ENCODE results near the gene SMIM38. TPM values are rescaled to one million over a fixed set of nuclear protein-coding genes. Genes with fewer than 3 reads are reported as not detected.

Gene SMIM38
- total RNA-seq, 1 donor from 2014 or later: not detected

DNA sequence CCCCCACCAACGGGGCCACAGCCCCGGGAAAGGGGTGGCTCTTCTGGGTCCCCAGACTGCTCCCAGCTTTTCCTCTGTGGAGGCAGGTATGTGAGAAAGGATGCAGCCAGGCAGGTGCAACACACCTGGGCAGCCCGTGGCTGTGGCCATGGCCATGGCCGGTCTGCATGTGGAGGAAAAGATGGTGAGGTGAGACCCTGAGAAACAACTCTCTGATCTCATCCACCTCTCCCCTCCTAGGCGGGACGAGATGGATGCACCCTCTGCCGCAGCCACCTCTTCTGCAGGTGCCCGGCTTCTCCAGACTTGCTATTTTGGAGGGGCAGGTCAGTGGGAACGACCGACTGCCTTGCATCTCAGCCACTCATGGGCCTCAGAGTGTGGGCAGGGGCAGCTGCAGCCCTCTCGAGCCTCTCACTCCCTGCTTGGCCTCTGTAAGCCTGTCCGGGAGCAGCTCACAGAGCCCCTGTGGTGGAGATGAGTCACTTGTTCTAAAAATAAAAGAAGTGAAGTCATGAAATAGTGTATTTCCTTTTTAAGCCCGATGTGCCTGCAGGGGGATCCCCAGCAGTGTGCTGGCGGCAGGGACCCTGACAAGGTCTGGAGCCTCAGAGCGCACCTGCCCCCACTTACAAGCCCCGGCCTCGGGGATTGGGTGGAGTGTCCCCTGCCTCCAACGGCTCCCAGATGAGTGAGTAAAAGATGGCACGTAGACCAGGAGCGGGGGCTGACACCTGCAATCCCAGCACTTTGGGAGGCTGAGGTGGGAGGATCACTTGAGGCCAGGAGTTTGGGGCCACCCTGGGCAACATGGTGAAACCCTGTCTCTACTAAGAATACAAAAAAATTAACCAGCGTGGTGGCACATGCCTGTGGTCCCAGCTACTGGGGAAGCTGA, 10.7 kb downstream of the SMIM38 start:
- peak; percentile 83 for DNase-seq (ENCODE audit: low read depth)
- TF ChIP-seq, protein P1, sequence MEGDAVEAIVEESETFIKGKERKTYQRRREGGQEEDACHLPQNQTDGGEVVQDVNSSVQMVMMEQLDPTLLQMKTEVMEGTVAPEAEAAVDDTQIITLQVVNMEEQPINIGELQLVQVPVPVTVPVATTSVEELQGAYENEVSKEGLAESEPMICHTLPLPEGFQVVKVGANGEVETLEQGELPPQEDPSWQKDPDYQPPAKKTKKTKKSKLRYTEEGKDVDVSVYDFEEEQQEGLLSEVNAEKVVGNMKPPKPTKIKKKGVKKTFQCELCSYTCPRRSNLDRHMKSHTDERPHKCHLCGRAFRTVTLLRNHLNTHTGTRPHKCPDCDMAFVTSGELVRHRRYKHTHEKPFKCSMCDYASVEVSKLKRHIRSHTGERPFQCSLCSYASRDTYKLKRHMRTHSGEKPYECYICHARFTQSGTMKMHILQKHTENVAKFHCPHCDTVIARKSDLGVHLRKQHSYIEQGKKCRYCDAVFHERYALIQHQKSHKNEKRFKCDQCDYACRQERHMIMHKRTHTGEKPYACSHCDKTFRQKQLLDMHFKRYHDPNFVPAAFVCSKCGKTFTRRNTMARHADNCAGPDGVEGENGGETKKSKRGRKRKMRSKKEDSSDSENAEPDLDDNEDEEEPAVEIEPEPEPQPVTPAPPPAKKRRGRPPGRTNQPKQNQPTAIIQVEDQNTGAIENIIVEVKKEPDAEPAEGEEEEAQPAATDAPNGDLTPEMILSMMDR (IDR thresholded peaks at IDR 0.05; ENCODE audit: insufficient read depth, low read length, poor library complexity, severe bottlenecking): peak; percentile 30
- Histone ChIP-seq H3K27me3 (ENCODE audit: control insufficient read depth, insufficient read depth, low read length) (no peaks in the 10 kb centered on the region), H3K4me3 (ENCODE audit: low read depth, low read length) (no peak overlapping the region), H3K36me3 (ENCODE audit: control insufficient read depth, insufficient read depth, low read length) (no peaks in the 10 kb centered on the region)

DNA sequence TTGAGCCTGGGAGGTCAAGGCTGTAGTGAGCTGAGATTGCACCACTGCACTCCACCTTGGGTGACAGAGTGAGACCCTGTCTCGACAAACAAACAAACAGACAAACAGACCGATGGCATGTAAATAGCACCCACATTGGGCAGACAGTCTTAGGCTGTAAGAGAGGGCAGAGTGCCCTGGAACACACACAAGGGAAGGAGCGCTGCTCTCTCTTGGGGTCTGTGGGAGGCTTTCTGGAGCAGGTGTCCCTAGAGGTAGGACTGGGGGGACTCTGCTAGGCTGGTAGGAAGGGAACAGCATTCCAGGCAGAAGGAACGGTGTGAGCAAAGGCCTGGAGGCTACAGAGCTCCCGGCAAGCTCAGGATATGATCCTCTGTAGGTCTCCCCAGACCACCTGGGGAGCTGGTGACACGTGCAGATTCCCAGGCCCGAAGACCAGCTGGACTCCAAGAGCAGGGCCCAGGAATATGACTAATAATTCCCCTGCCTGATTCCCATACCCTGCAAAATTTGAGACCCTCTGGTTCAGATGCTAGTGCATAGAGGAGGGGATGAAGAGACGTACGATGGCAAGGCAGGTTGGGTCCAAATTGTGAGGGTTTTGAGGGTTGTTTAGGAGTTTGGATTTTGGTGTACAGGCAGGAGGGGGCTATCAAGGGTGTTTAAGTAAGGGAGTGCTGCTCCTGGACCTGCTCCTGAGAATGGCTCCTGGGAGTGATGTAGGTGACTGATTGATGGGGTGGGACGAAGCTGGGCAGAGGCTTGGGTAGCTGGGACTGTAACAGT, 11.6 kb downstream of the SMIM38 start:
- H3K36me3 ChIP-seq (ENCODE audit: control insufficient read depth, insufficient read depth, low read length): no peaks in the 10 kb centered on the region
- TF ChIP-seq, protein P1 (IDR thresholded peaks at IDR 0.05; ENCODE audit: insufficient read depth, low read length, poor library complexity, severe bottlenecking): no peak
- DNase-seq (ENCODE audit: low read depth): no peak
- H3K4me3 ChIP-seq (ENCODE audit: low read depth, low read length): no peak overlapping the region
- no peaks in the 10 kb centered on the region for H3K27me3 ChIP-seq (ENCODE audit: control insufficient read depth, insufficient read depth, low read length)

DNA sequence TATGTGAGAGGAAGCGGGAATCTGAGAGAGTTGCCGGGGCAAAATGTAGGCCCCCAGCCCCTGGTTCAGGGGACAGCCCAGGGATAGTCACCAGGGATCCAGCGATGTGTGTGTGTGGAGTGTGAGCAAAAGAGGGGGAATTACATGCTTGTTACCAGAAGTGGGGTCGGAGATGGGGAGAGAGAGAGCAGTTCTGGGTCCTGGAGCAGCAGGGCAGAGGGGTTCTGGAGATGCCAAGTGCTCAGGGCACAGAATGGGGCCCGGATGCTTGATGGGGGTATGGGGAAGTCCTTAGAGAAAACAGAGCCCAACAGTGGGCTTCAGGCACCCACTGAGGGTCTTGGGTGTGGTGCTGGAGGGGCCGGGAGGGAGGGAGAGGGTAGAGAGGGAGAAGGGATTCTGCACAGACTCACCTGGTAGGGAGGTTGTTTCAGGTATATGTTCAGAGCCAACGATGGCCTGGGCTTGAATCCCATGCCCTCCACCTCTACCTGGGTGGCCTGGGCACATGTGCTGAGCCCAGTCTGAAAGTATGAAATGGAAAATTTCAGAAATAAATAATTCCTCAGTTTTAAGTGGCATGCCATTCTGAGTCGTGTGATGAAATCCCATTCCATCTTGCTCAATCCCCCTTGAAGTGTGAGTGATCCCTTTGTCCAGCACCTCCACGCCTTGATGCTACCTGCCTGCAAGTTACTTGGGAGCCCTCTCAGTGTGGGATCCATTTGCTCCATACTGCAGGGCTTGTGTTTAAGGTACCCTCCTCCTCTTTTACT, 12.4 kb downstream of the SMIM38 start:
- TF ChIP-seq, protein P1 (IDR thresholded peaks at IDR 0.05; ENCODE audit: insufficient read depth, low read length, poor library complexity, severe bottlenecking): no peak
- H3K4me3 ChIP-seq (ENCODE audit: low read depth, low read length): no peak overlapping the region
- no peaks in the 10 kb centered on the region for H3K36me3 ChIP-seq (ENCODE audit: control insufficient read depth, insufficient read depth, low read length)
- DNase-seq (ENCODE audit: low read depth): no peak
- no peaks in the 10 kb centered on the region for H3K27me3 ChIP-seq (ENCODE audit: control insufficient read depth, insufficient read depth, low read length)

DNA sequence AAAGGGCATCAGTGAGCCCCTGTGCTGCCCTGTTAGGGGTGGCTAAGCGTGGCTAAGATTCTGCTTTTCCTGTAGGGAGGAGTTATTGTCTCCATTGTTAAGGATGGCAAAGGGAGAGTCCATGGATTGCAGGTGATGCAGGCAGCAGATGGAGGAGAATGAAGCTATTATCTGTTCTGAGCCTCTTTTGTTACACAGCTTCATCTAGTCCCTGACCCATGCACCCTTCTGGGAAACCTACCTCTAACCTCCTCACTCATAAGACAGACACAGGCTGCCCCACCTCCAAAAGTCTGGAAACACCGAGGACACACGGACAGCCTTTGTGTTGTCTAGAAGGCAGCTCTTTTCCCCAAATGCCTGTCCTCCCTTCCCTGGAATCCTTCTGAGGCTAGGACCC, 13.7 kb downstream of the SMIM38 start:
- no peak for DNase-seq (ENCODE audit: low read depth)
- no peaks in the 10 kb centered on the region for H3K36me3 ChIP-seq (ENCODE audit: control insufficient read depth, insufficient read depth, low read length)
- no peaks in the 10 kb centered on the region for H3K27me3 ChIP-seq (ENCODE audit: control insufficient read depth, insufficient read depth, low read length)
- H3K4me3 ChIP-seq (ENCODE audit: low read depth, low read length): no peak overlapping the region
- TF ChIP-seq, protein P1 (IDR thresholded peaks at IDR 0.05; ENCODE audit: insufficient read depth, low read length, poor library complexity, severe bottlenecking): no peak

DNA sequence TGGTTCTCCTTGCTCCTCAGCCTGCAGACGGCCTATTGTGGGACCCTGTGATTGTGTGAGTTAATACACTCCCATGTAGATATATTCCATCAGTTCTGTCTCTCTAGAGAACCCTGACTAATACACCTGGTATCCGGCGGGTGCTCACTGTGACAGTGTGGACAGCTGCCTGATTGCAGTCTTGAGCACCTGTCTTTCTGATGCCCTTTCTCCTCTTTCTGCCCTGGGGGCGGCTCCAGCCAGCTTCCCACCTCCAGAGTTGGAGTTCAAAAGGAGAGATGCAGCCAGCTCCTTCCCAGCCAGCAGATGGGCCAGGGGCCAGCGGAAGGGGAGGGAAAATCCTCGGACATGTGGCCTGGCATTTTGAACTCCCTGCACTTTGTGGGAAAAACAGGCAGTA, 15.0 kb downstream of the SMIM38 start:
- TF ChIP-seq, protein P1 (IDR thresholded peaks at IDR 0.05; ENCODE audit: insufficient read depth, low read length, poor library complexity, severe bottlenecking): no peak
- no peak overlapping the region for H3K4me3 ChIP-seq (ENCODE audit: low read depth, low read length)
- H3K27me3 ChIP-seq (ENCODE audit: control insufficient read depth, insufficient read depth, low read length): peaks cover 2% of the 10 kb centered on the region
- DNase-seq (ENCODE audit: low read depth): no peak
- H3K36me3 ChIP-seq (ENCODE audit: control insufficient read depth, insufficient read depth, low read length): no peaks in the 10 kb centered on the region
